Stimulated activated CD8-positive, alpha-beta memory T cell treated with anti-CD3 and anti-CD28 coated beads, Interleukin-7, amount 100 ng/mL, for 1 hour (primary cell): ENCODE data around the gene AUTS2.

Source experiments
- DNase-seq, 2 donors: peaks; one replicate each; pipeline ENCODE4 v3.0.0-alpha.2; 2020; ENCODE audit warnings: low read depth in 2 of 2

AUTS2 gene

DNA sequence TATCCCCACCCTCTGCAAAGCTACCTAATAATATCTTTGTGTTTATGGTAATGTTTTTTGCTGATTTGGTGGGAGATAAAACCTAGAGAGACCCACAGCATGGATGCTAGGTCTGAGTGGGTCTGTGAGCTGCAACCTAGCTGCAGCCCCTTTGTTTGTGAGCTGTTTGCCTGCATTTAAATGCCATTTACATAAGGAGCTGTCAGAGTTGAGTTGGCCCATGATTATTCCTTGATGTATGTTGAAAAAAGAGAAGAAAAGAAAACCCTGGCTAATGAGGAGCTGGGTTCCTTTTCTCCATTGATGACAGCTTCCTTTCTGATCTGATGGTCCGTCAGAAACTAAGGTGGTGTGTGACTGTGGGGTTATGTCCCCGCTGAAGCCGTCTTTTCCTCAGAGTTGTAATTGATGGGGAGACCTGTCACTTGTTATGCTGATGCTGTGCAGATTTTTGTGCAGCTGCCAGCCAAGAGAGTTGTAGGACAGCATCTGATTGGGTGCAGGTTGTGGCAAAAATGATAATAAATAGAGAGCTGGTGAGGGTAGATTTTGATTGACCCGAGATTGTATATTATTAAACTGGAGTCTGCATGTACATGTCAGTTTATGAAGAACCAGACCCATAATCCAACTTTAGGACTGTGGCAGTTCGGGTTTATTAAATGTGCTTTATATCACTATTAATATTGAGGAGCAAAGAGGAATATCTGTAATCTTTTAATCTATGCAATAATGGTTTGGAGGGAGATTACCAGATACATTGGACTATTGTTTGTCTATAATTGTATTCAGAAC, 219.8 kb downstream of the AUTS2 start:
- DNase-seq, result no peak

GRCh38 chr7:69818636-69819332, 220.5 kb downstream of the AUTS2 start:
- DNase-seq, result no peak

- no peak for DNase-seq
These were observed 221.0 kb downstream of the AUTS2 start for GRCh38 chr7:69819333-69819705.

DNA sequence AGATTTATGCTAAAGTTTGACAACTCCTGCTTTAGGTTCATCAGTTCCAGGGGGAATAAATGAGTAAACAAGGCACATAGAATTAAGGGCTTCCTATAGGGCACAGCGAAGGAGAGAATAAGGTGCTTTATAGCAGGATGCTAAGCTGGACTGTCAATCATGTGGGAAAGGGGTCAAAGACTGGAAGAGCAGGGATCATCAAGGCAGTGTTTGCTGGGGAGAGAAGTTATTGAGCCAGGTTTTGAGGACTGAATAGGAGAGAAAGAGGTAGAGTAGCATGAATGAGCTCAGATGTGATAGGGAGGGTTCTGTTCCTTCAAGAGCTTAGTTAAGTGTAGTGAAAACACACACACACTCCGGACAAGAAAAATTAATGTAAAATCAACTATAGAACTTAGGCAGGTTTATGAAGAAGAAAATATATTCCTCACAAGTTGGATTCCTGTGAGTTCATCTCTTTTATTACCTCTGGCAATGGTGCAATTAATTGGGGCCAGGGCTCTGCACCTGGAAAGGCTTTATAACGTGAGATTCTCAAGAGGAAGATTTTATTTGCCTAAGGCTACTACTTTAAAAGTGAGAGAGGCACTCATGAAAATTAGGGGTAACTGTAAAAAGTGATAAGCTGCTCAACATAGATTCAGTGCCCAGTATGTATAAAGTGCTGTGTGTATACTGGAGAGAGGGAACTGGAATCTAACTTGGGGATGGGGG, 222.4 kb downstream of the AUTS2 start:
- DNase-seq, result no peak

- DNase-seq, result no peak
These were observed 224.1 kb downstream of the AUTS2 start for GRCh38 chr7:69822386-69822785.

DNA sequence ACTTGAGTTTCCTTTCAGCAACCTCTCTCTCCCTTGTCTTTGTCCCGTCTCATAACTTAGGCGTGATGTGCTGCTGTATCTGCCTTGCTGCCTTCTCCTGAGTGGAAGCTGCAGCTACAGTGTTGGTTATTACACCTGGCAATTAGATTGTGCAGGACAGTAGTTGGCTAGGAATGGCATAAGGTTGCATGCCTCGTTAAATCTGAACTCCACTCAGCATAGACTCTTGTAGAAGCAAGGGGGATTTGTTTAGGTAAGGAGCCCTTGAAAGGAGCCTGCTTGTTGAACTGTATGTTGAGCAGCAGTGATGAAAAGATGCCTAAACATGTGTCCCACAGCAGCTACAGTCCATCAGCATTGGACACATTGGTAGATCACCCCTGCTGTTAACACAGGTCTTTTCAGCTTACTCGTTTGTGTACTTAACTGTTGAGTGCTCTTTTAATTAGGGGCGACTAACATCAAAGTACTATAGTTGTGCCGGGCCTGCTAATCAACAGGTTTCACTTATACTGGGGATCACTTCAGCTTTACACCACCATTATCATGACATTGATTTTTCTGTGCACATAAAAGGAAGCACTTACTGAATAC, 225.0 kb downstream of the AUTS2 start:
- DNase-seq, result no peak

DNA sequence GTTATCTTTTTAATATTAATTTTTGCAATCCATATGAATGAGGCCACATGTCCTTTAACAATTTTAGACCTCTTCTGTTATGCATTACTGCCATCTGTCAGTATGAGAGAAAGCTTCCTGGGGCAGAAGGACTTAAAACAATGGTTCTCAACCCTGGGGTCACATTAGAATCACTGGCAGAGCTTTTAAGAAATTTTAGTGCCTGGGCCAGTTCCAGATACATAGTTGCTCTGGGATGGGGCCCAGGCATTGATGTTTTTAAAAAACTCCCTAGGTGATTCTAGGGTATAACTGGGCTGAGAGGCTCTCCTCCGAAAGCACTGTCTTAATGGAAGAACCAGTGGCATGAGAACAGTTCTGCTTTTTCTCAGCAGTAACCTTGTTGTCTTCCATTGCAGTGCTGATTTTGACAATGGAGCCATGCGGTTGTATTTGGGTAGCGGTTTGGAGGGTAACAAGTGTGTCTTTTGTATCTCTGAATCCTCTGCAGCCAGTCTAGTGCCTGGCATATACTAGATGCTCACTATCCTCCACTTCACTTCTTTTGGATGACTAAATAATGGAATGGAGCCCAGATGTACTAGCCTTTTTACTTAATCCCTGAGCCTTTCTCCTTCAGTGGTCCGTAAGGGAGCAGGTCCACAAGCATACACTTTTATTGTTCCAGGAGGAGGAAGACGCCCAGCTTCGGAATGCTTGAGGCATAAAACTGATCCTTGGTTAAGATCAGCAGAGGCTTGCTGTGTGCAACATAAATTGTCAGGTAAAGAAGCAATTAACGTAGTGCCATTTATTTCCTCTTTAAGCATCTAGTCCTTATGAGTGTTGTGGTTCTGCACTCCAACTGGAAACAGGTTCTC, 227.1 kb downstream of the AUTS2 start:
- no peak for DNase-seq

GRCh38 chr7:69826283-69826682, 228.0 kb downstream of the AUTS2 start:
- DNase-seq, result no peak

DNA sequence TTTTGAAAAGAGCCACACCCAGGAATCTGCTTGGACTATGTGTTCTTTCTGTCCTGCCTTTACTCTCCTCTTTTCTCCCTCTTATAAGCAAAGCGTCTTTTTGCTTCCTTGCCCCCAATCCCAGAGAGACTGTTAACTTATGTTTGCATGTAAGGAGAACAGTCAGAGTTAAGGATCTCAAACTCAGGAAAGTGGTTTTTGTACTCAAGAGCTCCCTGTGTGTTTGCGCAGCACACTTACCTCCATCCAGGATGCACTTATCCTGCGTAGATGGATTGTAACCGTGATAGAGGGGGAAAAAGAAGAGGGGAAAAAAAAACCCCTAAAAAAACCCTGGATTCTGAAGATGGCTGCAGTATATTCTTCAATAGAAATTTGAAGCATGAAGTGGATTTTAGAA, 228.9 kb downstream of the AUTS2 start:
- DNase-seq, result no peak

- DNase-seq, result no peak
These were observed 229.3 kb downstream of the AUTS2 start for GRCh38 chr7:69827558-69827957.

DNA sequence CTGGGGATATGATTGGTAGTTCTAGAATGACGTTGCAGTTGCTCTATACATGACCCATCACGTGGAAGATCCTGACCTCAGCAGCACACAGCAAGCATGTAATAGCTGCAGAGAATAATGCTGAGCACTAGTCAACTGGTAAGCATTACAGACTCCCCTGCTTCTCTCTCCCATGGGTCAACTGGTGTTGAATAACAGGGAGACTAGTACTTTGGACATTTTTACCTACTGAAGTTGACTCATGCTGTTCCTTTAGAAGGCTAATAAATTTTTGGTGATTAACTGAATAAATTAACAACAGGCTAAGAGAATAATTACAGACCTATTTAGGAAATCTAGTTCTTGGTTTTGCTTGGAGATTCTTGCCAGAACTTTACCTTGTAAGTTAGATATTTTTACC, 234.1 kb downstream of the AUTS2 start:
- DNase-seq, result no peak

DNA sequence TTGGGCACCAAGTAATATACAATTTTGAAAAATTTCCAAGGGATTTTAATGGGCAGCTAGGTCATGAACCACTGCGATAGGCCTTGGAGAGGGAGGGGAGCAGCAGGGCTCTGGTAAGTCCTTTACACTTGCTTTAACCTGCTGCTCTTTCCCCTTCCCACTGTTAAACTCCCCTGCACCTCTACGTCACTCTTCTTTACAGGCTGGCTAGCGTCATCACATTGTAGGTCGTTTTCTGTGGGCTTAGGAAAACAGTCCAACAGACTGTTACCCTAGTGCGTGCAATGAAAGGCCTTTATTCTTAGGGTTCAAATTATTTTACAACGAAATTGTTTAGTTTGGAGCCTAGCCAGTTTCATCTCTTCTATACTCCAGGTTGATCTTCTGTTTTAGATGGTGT, 235.7 kb downstream of the AUTS2 start:
- no peak for DNase-seq

GRCh38 chr7:69836702-69837101, 238.4 kb downstream of the AUTS2 start:
- DNase-seq, result no peak

DNA sequence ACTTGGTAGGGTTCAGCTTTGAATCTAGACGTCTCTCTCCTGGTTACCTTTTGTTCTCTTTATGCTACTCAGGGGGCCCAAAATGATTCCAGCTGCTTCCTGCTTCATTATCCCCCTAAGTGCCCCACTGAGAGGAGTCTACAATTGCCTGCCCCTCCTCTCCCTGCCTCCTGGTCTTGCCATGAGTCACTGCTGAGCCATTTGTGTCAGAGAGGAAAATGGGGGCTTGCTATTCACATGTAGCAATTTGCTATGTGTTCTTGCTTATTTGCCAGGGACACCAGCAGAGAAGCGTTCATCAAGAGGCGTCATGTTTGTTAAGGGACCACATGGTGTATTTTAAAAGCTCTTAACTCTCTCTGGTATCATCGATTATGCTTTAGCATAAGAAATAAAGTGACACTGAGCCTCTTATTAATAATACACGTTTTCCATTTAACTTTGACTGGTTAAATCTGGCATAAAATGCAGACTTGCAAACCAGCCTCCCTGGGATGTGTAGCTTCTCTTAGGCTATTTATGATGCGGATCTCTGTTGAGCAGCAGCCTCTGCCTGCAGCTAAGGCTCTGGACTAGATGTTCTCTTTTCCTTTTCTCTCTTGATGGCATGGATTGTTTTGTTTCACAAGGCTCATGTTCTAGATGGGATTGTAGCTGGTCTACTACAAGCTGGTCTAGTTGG, 239.3 kb downstream of the AUTS2 start:
- DNase-seq, result no peak

DNA sequence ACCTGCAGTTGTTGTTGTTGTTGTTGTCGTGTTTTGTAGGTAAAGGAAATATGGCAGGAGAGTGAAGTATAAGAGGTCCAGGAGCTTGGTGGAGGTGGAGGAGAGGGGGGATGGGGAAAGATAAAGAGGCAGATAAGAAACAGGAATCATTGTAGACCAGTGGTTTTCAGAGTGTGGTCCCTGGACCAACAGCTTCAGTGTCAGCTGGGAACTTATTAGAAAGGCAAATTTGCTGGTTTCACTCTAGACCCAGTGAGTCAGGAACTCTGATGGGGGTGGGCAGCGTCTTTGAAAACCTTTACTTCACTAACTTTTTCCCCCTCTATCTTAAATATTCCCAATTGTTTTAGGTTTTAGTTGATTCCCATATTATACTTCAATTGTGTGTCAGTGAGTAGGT, 241.5 kb downstream of the AUTS2 start:
- no peak for DNase-seq

GRCh38 chr7:69840248-69840647, 242.0 kb downstream of the AUTS2 start:
- DNase-seq, result no peak

DNA sequence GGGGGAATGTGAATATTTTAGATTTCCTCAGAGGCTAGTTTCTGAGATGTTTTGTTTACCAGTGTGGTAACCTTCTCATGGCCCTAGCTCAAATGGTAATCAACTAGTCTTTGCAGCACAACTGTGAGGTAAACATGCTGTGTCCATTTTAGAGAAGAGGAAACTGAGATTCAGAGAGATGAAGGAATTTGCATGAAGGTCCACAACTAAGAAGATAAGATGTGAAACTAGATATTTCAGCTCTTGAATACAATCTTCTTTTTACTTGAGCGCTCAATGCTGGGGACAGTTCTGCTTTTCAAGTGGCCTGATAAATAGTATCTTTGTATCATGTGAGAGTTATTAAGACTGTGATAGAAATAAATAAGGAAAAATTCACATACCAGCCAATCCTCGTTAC, 245.4 kb downstream of the AUTS2 start:
- DNase-seq, result no peak

DNA sequence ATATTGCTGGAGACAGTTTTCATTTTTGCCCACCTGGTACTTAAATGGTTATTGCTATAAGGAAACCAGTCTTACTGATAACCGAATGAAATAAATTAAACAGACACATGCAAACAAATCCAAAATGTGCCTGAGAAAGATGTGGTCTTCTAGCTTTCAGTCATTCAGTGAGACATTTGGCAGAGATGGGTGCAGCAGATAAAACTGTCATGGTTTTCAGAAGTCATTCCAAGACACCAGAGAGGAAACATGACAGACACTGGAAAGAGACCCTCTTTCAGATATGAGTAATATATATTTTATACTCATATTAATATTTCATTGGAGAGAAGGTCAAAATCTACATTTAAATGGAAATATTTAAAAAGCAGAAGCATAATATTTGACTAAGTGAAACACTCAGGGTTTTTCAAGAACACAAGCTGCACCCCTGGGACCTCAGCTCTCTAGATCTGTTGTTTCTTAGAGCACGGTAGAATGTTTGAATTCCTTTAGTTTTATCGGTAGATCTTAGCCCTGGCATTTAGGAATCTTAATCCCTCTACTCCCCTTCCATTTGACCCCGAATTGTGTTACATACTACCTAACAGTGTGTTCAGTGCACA, 246.1 kb downstream of the AUTS2 start:
- no peak for DNase-seq

- DNase-seq, result no peak
These were observed 247.6 kb downstream of the AUTS2 start for GRCh38 chr7:69845721-69846495.
